Hematopoietic multipotent progenitor cell (in vitro differentiated cells): ENCODE measurements around the gene KLHDC9. TPM values are rescaled to one million over a fixed set of nuclear protein-coding genes. Genes with fewer than 3 reads are reported as not detected.

Experiments used
- DNase-seq, 3 donors: peaks; one replicate each; pipeline ENCODE4 v3.0.0-alpha.2; 2011 to 2015; ENCODE audit warnings: low read depth in 2 of 3, low spot score in 2 of 3
- total RNA-seq: library from RNA; depleted of rRNA; stranded (reverse); fragments of >200 nt; gene quantifications from one replicate; pipeline ENCODE4 v1.2.3, GENCODE V29; 2012

KLHDC9 gene
- total RNA-seq, 1 donor, result 2.4 TPM

DNA sequence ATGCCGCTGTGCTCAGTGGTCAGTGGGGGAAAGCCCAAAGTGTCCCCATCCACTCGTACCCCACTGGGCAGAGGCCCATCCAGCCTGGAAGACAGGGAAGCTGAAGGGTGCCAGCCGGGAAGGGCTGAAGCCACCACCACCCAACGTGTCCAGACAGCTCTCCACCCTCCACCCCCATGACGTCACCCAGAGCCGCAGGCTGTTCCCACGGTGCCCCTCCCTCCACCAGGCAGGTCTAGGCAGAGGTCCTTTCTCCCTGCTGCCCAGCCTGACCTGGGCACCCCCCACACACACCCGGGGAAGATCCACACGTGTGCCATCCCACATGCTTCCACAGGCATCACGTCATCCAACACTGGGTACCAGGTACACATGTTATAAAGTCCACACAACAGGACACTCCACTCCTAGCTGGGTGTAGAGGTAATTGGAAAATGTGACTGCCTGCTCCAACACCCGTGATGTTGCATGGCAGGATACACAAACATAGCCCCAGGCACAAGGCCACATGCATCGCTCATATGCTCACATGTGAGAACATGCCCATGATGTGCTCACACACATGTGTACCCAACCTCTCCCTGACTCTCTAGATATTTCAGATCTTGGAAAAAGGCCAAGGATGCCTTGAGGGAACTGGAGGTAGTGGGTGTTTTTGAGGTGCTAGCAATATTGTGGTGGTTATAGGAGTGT lies 23.3 kb upstream of the KLHDC9 start:
- DNase-seq, result no peak

DNA sequence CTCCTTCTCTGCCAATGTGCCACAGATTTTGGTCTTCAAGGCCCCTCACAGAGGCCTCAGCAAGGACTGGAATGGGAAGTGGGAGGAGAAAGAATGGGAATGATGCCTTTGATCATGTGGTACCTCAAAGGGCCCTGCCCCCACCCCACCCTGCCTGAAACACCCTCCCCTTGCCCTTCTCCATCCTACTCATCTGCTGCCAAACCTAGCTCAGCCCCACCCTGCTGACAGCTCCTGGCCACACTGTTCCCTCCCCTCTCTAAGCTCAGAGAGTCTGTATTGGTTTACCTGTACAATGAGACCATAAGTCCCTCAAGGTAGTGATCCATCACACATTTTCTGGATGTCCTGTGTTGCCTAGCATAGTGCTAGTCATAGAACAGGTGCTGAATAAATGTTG lies 21.8 kb upstream of the KLHDC9 start:
- no peak for DNase-seq

DNA sequence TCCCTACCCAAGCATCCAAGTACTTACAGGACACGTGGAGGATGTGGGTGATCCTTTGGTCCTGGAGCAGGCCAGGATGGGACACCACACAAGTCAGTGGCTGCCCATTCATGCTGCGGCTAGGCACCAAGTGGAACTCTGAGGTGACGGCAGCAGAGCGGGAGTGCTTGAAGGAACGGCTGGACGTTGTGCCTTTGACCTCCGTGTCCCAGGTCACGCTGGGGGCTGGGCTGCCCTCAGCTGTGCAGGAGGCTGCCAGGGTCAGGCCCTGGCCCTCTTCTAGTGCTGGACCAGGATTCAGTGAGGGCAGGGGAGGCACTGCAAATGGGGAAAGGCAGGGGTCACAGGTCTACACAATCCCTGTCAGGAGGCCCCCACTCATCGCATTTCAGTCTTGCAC lies 20.7 kb upstream of the KLHDC9 start:
- DNase-seq, result no peak

DNA sequence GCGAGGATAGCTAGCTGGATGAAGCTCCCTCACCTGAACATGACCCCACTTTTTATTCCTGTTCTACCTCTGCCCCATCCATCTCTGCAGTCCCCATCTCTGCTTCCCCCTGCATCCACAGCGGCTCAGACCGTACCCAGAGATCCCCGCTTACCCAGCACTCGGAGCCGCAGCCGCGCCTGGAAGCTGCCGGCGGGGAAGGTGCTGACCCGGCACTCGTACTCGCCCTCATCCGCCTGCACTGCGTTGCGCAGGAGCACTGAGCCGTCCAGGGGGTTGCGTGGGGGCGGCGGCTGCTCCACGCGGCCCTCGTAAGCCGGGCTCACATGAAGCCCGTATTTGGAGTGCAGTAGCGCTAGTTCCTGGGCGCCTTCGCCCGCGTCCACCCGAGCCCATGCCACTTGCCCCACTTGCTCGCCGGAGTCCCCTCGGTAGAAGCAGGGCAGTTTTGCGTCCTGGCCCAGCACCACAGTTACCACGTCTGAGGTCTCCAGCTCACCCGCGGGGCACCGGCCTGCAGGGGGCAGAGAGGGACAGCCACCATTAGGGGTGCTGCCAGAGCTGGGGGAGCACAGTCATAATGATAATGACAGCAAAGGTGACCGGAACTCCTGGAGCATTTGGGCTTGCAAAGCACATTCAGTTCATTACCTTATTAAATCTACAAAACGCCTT lies 18.6 kb upstream of the KLHDC9 start:
- DNase-seq, result no peak

DNA sequence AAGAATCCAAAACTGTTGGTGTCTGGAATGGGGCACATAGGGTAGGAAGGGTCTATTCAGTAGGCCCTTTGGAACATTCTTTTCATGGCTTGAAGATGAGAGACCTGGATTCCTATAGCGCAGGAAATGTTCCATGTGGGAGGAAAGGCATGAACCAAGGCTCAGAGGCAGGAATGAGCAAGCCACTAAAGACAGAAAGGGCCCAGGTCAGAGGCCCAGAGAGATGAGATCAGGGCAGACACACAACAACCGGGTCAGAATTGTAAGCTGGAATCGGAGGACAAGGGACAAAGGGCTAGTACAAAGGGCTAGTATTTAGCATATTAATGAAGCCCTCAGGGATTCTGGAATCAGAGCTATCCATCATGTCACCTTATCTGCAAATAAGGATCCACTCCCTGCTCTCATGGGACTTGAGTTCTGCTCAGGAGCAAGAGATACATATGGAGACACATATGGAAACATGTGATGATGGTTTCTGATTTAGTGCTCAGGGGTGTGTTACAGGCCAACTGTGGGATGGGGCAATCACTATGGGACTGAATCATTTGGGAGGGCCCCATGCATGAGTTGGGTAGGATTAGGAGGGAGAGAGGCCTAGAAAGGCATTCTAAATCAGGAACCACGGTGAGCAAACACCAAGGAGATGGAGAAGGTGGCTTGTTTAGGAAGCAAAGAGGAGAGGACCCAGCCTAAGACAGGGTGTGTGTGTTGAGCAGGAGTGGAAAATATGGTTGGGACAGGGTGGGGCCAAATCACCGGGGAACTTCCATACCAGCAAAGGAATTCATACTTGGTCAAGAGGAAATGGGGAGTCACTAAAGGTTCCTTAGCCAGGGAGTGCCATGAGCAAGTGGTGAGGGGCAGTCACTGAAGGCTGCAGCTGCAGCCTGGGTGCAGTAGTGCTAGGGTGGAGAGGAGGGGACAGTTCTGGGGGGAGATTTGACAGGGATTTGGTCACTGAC lies 17.4 kb upstream of the KLHDC9 start:
- DNase-seq, result no peak

DNA sequence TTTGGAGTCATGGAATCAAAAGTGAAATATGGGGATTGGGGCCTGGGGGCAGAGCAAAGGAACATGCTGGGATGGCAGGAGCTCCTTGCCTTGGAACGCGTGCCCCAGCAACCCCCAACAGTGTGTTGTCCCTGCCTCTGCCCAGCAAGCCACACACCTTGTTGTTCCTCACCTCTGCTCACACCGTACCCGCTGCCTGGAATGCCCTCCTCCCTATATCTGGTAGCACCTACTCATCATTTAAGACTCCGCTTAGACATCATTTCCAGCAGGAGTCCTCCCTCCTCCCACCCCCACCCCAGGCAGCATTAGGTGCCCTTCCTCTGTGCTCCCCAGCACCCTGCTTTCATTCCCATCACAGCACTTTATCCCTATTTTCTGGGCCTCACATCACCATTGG lies 16.6 kb upstream of the KLHDC9 start:
- DNase-seq, result no peak

DNA sequence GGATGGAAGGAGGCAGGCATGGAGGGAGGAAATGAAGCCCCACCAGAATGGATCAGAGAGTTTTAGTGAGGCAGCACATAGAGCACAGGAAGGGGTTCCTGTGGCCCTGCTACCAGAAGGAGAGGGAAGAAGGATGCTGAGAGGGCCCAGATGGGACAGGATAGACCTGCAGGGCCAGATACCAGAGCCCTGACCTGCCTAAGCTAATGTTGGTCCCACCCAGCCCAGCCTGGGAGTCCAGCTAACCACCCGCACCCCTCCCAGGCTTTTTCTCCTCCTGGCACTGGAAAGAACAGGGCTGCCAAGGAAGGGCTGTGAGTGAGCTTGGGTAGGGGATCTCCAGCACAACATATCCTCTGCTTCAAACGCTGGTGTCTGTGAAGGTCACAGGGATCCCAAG lies 15.7 kb upstream of the KLHDC9 start:
- DNase-seq, result no peak

DNA sequence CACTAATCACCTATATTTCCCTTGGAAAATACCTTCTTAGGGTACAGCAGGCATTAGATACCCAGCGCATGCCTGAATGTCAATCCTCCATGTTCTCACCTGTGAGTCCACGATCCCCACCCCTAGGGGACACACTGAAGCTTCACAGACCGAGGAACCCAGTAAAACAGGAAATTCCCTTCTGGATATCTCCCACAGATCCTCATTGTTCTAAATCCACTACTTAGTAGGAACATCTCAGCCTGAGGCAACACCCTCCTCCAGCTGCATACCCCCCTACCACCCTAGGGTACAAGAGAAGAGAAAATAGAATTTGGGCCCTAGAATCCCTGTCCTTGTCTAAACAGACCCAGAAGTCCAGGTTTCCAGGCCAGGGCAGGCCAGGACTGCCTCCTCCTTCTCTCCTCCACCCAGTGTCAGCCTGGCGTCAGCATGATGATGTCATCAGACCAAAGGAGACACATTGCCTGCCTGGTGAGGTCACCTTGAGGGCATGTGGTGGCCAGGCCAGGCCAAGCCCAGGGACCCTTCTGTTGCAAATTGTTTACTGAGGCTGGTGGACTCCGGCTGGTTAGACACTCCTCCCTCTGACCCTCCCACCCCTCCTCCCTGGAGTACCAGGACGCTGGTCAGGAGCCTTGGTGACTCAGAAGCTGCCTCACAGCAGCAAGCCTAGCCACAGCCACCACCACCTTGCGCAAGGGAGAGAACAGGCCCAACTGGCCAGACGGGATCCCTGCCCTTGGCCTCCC lies 15.0 kb upstream of the KLHDC9 start:
- no peak for DNase-seq

DNA sequence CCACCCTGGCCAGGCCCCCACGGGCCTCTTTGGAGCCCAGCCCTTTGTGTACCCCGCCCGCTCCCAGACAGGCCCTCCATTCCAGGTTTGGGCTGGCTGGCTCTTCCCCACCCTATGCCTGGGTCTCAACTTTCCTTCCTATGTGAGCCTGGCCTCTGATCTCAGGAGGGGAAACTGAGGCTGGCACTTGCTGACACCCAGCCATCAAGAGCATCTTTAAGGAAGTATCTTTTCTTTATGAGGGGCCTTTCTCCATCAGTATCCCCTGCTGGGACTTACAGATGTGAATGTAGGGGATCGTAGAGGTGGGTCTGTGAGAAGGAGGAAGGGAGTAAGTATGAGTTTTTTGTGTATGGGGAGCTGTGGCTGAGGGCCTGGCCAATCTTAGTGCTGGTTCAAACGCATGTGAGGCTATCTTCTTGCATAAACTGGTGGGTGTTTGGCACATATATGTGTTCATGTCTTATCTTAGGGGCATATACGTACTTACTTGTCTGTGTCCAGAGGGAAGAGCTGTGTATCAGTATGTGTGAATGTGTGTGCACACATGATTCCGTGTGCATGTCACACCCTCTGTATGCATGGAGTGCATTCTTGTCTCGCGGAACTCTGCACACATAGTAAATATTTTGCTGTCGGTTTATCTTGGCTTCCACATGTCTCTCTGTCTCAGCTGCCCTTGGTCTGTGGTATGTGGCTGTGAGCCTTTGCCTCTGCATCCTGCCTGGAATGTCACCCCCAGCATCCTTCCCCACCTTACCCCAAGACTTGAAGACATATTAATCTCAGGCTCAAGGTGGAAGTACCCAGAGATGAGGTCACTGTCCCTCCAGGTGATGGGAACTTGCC lies 14.2 kb upstream of the KLHDC9 start:
- DNase-seq, result no peak

DNA sequence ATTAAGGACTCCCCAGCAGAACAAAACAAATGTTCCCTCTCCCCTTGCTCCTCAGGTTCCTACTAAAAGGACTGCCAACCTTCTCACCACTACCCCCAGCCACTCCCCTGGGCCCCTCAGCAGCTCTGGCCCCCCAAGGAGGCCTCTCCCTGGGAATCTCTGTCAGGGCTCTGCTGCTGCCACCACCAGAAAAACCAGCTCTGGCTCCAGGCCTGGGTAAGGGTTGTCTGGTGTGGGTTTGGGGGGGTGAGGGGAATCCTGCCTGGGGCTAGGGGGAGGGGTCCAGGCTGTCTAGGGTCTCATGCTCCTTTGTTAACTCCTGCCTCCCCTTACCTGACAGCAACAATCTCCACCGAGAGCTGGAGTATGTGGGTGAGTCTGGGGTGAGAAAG lies 13.6 kb upstream of the KLHDC9 start:
- DNase-seq, result no peak

DNA sequence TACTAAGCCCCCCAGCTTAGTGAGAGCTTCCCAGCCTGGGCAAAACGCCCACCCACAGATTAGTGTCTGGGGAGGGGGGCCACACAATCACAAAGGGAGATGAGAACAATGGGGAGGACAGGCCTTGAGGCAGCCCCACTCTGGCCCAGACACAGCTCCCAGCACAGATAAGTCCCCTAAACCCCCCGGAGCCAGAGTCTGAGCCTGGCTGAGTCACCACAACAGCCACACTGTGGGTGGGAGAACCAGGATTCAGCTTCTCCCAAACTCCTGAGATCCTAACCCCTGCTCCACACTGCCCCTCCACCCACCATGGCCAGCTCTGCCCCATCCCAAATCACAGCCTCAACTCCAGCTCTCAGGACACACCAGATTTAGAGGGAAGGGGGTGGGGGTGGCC lies 13.0 kb upstream of the KLHDC9 start:
- no peak for DNase-seq

DNA sequence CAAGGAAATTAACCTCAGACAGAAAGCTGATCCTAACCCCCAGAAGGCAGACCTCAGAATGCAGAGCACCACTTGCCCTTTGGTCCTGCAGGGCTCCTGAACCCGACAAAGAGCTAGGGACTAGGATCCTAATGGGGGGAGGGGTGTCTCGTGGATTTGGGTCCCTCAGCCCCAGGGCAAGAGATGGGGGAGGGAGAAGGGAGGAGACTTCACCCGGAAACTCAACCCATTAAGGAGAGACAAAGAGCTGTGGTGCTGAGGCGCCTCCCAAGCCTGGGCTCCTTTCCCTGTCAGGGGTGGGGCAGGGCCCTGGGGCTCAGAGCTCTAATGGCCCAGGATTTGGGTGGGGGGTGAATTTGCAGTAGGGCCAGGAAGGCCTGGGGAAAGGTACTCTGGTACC lies 11.7 kb upstream of the KLHDC9 start:
- no peak for DNase-seq

DNA sequence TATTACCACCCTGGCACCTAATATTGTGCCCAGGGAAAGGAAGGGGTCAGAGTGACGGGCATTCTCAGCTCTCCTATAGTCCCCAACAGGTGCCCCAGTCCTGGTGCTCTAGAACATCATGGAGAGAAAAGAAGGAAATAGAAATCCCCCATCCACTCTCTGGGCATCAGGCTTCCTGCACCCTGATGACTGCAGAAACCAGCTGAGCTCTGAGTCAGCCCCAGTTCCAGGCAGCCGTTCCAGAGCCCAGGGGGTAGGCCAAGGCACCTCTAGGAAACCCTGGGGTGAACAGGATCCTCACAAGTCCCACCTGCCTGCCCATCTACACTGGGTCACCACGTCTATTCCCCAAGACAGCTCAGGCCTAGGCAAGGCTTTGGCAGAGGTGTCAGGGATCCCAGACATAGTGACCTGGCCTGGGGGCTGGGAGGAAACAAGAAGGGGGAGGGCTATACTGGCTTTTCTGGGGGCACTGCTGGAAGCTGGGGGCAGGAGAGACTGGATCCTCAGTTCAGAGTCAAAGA lies 9.5 kb upstream of the KLHDC9 start:
- DNase-seq, result no peak

DNA sequence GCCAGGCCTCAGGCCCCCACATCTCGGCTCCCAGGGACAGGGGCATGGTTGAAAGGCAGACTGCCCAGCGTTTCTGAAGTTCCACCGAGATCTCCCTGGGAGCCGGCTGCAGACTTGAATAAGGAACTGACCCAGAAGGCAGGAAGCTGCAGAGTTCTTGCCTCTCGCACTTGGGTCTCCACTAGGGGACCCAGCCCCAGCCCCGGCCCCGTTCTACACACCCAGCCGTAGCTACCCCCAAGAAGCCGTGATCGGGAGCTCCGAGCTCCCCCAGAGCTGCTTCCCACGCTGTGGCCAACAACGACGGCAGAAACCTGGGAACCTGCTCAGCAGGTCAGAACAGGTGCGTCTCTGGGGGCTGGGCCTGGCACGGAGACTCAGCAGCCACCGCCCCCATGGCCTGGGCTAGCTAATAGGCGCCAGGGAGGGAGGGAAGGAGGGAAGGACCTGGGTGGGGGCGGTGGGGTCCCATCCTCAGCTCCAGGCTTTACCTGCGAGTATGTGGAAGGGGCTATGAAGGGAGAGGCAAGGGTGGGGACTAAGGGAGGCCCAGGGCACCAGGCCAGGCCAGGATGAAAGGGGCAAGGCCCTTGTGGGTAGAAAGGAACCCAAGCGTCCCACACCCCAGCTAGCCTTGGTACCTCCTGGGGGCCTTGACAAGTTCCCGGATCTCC lies 8.8 kb upstream of the KLHDC9 start, which contains the start of gene NECTIN4:
TSS of gene NECTIN4 (minus strand) at position 308 of the 674 bp plus-strand sequence. CDS start at position 46, 262 bp downstream.
- peak in 1 of 3 donors; percentile 31 for DNase-seq

DNA sequence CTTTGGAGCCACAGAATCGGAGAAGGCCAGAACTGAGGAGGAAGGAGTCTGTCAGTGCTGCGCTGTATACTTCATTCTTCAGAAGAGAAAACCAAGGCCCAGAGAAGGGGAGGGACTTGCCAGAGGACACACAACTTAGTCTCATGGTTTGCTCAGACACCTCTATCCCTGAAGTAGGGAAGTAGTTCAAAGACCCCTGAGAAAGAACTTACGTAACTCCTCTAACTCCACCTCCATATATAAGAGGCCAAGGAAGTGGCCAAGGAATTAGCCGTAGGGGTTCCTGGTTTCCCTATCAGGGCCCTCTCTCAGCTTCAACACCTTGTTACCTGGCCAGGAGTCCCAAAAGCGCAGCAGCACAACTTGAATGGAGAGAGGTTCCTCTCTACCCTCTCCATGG lies 8.2 kb upstream of the KLHDC9 start:
- no peak for DNase-seq

DNA sequence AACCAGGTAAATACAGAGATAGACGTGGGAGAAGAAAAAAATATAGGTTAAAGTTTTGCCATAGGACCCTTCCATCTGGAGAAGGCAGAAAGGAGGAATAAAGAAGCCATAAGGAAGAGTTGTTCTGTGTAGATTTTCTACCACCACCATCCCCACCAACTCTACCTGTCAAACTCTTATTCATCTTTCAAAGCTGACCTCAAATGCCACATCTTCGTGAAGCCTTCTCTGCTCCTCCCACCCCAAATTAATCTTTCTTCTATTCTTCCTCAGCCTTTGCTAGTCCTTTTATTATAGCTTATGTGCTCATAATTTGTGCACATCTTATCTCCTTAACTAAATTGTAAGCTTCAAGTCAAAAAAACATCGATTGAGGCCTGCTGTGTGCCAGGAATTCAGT lies 7.5 kb upstream of the KLHDC9 start:
- no peak for DNase-seq

DNA sequence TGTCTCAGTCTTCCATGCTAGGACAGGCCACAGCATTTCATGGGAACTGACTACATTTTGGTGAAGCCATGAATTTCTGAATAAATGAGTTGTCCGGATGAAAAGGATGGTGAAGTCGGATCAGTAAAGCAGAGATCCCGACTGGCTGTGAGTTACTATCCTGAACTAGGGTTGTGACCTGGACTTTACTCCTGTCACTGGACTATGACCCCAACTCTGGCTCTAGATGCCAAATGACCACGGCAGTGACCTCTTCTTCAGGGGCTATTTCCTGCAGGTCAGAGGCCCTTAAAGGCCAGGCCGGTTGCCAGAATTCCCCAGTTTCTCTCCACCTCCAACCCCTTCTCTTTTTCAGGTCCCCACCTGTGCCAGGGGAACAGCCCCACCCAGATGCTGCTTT lies 7.1 kb upstream of the KLHDC9 start:
- DNase-seq, result no peak

DNA sequence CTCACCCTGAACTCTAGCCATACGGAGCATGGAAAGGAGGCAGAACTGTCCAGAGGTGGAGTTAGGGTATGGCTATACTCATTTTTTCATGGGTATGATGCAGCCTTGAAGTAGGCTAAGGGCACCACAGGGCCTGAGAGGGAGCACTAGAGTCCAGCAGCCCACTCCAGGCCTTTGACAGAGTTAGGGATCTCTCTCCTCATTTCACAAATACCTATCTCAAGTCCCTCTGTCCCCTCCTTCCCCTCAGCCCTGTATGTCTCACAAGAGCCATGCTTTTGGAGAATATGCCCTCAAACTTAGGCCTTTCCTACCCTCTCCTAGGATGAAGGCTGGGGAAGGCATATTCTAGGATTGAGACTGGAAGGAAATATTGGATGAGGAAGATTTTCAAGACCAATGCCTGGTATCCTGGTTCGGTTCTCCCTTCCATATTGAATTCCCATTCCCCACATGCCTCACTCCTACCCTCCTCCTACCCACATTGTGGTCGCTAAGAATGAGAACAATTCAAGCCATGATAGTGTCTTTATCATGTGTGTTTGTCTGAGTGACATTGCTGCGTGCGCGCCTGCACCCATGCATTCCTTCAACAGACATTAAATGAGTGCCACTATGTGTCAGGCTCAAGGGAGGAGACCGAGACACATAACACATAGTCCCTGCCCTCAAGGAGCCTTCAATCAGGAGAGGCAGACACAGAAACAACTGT lies 6.2 kb upstream of the KLHDC9 start:
- DNase-seq, result no peak
